ENCODE measurements around the gene CREB1.

GRCh38 chr2:207612714-207613113 lies 83.0 kb downstream of the CREB1 start:
- TF ChIP-seq NCOR1 (IDR thresholded peaks at IDR 0.05) (no peak), FOXK2 (conservative IDR thresholded peaks at IDR 0.05 in 1 of 2, IDR thresholded peaks at IDR 0.05 in 1 of 2; ENCODE audit: low read depth in 2 of 2) (no peak), SMC3 (conservative IDR thresholded peaks at IDR 0.05; ENCODE audit: insufficient read depth, low read depth, low read length) (no peak)

Data from K562 (cell line).